Liver (tissue), 2 donors: Measurements from ENCODE around the gene MROH8.

ENCODE experiments used
- FOXA1 ChIP-seq: IDR thresholded peaks from 2 replicates; pipeline ENCODE4 v1.6.1; 2016; ENCODE audit warnings: antibody characterized with exemption
- TF ChIP-seq, protein P1 (sequence below): fragments of 150-350 bp; IDR thresholded peaks from 2 replicates; pipeline ENCODE4 v1.5.1; 2017; ENCODE audit warnings: improper control_type of control experiment, low read depth, low read length; ENCODE audit not compliant: missing input control
- donor health status: healthy.

DNA sequence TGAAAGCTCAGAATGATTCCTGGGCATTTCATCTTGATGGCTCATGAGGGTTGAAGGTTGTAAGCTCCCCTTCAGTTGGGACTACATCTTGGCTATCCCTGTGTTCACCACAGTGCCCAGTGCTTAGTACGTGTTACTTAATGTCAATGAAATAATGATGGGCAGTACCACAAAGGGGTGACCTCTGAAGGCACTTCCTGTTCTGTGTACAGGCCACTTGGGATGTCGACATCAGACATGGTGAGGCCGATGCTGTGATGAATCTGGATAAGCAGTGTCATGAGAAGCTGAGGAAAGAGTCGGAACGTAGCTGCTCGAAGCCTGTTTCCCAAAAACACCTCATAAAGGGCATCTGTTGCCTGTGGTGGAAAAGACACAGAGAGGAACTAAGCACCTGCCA lies 55.9 kb downstream of the MROH8 start:
- TF ChIP-seq, protein P1, sequence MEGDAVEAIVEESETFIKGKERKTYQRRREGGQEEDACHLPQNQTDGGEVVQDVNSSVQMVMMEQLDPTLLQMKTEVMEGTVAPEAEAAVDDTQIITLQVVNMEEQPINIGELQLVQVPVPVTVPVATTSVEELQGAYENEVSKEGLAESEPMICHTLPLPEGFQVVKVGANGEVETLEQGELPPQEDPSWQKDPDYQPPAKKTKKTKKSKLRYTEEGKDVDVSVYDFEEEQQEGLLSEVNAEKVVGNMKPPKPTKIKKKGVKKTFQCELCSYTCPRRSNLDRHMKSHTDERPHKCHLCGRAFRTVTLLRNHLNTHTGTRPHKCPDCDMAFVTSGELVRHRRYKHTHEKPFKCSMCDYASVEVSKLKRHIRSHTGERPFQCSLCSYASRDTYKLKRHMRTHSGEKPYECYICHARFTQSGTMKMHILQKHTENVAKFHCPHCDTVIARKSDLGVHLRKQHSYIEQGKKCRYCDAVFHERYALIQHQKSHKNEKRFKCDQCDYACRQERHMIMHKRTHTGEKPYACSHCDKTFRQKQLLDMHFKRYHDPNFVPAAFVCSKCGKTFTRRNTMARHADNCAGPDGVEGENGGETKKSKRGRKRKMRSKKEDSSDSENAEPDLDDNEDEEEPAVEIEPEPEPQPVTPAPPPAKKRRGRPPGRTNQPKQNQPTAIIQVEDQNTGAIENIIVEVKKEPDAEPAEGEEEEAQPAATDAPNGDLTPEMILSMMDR = no peak
- TF ChIP-seq FOXA1 = no peak
